OCI-LY7 (cell line): ENCODE measurements around the gene ZMYND19.

Experiments
- CTCF ChIP-seq: fragments of 200-600 bp; sonication (generic); conservative IDR thresholded peaks from 2 replicates; pipeline ENCODE4 v1.5.1; 2014; ENCODE audit warnings: mild to moderate bottlenecking, antibody characterized with exemption, low read length, moderate library complexity, mixed read lengths
- EZH2phosphoT487 ChIP-seq: fragments of 200-600 bp; sonication (generic); IDR thresholded peaks from 2 replicates; pipeline ENCODE4 v1.6.1; 2018; ENCODE audit warnings: low read depth, borderline replicate concordance, mild to moderate bottlenecking, mixed run types, antibody characterized with exemption, low read length, moderate library complexity, mixed read lengths

- TF ChIP-seq EZH2phosphoT487 (no peak), CTCF (peak; percentile 8; the same call in 1 of the 2 replicates)
These were observed 55.2 kb downstream of the ZMYND19 start for GRCh38 chr9:137535120-137535428.
